ENCODE results near the gene NDUFB8.

NDUFB8 gene

GRCh38 chr10:100481462-100482081 lies 48.1 kb downstream of the NDUFB8 start:
- Histone ChIP-seq H3K9ac (ENCODE audit: low read length in 5 of 5) (peak overlapping the region in 1 of 5 donors; percentile 70), H3K36me3 (ENCODE audit: control insufficient read depth in 5 of 5, insufficient read depth in 5 of 5, low read length in 5 of 5) (peaks cover 0 to 9% (median 5%) of the 10 kb centered on the region in 5 donors), H3K27ac (ENCODE audit: low read depth, low read length) (no peak overlapping the region), H3K27me3 (ENCODE audit: control insufficient read depth in 5 of 5, insufficient read depth in 4 of 5, low read length in 5 of 5) (peaks cover 7 to 23% (median 18%) of the 10 kb centered on the region in 5 donors), H3K4me1 (ENCODE audit: control insufficient read depth in 5 of 5, insufficient read depth in 5 of 5, low read length in 5 of 5) (peaks cover 3 to 18% (median 14%) of the 10 kb centered on the region in 5 donors), H3K4me3 (ENCODE audit: low read depth in 1 of 5, low read length in 5 of 5) (peak overlapping the region; percentile 58 to 89 (median 67)), H3K9me3 (ENCODE audit: control insufficient read depth in 5 of 5, low read length in 5 of 5) (no peaks in the 10 kb centered on the region)

GRCh38 chr10:100480002-100480401 lies 49.7 kb downstream of the NDUFB8 start:
- Histone ChIP-seq H3K4me1 (ENCODE audit: control insufficient read depth in 5 of 5, insufficient read depth in 5 of 5, low read length in 5 of 5) (peaks cover 3 to 18% (median 14%) of the 10 kb centered on the region in 5 donors), H3K27me3 (ENCODE audit: control insufficient read depth in 5 of 5, insufficient read depth in 4 of 5, low read length in 5 of 5) (peaks cover 7 to 23% (median 18%) of the 10 kb centered on the region in 5 donors), H3K36me3 (ENCODE audit: control insufficient read depth in 5 of 5, insufficient read depth in 5 of 5, low read length in 5 of 5) (peaks cover 0 to 1% (median 0%) of the 10 kb centered on the region in 5 donors), H3K9ac (ENCODE audit: low read length in 5 of 5) (no peak overlapping the region), H3K4me3 (ENCODE audit: low read depth in 1 of 5, low read length in 5 of 5) (no peak overlapping the region), H3K27ac (ENCODE audit: low read depth, low read length) (no peak overlapping the region), H3K9me3 (ENCODE audit: control insufficient read depth in 5 of 5, low read length in 5 of 5) (no peaks in the 10 kb centered on the region)

DNA sequence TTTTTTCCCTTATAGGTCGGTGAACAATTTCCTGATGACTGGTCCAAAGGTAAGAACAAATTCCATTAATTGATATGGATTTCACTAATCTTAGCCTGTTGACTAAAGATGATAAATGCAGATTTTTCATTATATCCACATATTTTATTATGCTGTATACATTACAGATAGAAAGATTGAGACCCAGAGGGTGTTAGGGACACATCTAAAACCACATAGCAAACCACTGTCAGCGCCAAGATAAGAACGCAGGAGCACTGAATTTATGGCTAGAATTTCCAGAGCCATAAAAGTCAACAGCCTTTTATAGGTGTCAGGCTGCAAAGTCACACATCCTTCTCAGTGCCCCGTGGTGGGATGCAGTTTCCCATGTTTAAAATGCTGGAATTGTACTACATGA lies 50.6 kb downstream of the NDUFB8 start:
- no peaks in the 10 kb centered on the region for H3K36me3 ChIP-seq (ENCODE audit: control insufficient read depth in 5 of 5, insufficient read depth in 5 of 5, low read length in 5 of 5)
- no peaks in the 10 kb centered on the region for H3K9me3 ChIP-seq (ENCODE audit: control insufficient read depth in 5 of 5, low read length in 5 of 5)
- peaks cover 7 to 23% (median 18%) of the 10 kb centered on the region in 5 donors for H3K27me3 ChIP-seq (ENCODE audit: control insufficient read depth in 5 of 5, insufficient read depth in 4 of 5, low read length in 5 of 5)
- H3K27ac ChIP-seq (ENCODE audit: low read depth, low read length), result no peak overlapping the region
- peaks cover 3 to 18% (median 14%) of the 10 kb centered on the region in 5 donors for H3K4me1 ChIP-seq (ENCODE audit: control insufficient read depth in 5 of 5, insufficient read depth in 5 of 5, low read length in 5 of 5)
- H3K4me3 ChIP-seq (ENCODE audit: low read depth in 1 of 5, low read length in 5 of 5), result no peak overlapping the region
- H3K9ac ChIP-seq (ENCODE audit: low read length in 5 of 5), result no peak overlapping the region

GRCh38 chr10:100477970-100478369 lies 51.7 kb downstream of the NDUFB8 start:
- Histone ChIP-seq H3K4me3 (ENCODE audit: low read depth in 1 of 5, low read length in 5 of 5) (no peak overlapping the region), H3K9me3 (ENCODE audit: control insufficient read depth in 5 of 5, low read length in 5 of 5) (no peaks in the 10 kb centered on the region), H3K4me1 (ENCODE audit: control insufficient read depth in 5 of 5, insufficient read depth in 5 of 5, low read length in 5 of 5) (peaks cover 3 to 18% (median 14%) of the 10 kb centered on the region in 5 donors), H3K36me3 (ENCODE audit: control insufficient read depth in 5 of 5, insufficient read depth in 5 of 5, low read length in 5 of 5) (no peaks in the 10 kb centered on the region), H3K27ac (ENCODE audit: low read depth, low read length) (no peak overlapping the region), H3K27me3 (ENCODE audit: control insufficient read depth in 5 of 5, insufficient read depth in 4 of 5, low read length in 5 of 5) (peaks cover 7 to 23% (median 18%) of the 10 kb centered on the region in 5 donors), H3K9ac (ENCODE audit: low read length in 5 of 5) (no peak overlapping the region)
